PC-3 (cell line): ENCODE measurements around the gene ARPC4.

Source experiments
- CTCF ChIP-seq: fragments of 300-600 bp; sonication (generic); conservative IDR thresholded peaks from 2 replicates; pipeline ENCODE4 v1.5.1; 2017; ENCODE audit warnings: antibody characterized with exemption, low read depth, mild to moderate bottlenecking, low read length
- EZH2phosphoT487 ChIP-seq: fragments of 300-600 bp; sonication (generic); IDR thresholded peaks from 2 replicates; pipeline ENCODE4 v1.6.1; 2018; ENCODE audit warnings: mild to moderate bottlenecking, antibody characterized with exemption, low read length, borderline replicate concordance

DNA sequence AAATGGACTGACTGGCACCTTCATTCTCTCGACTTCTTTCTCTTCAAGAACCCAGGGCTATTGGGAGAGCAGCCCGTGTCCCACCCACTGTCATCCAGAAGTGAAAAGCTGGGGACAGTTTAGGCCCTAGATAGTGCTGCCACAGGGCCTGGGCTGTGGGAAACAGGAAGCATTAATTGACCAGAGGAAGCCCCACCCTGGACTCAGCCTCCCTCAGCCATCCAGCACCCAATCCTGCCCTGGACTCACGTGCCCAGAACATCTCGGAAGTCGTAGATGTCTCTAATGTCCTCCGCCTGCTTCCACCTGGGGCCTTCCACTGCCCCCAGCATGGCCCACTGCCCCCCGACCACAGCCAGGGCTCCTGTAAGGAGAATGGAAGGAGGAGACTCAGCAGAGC is 25.5 kb upstream of the ARPC4 start:
- TF ChIP-seq EZH2phosphoT487 (no peak), CTCF (no peak)
